ENCODE measurements around the gene KCNH2. TPM values are rescaled to one million over a fixed set of nuclear protein-coding genes. Genes with fewer than 3 reads are reported as not detected.

KCNH2 gene
- total RNA-seq, 4 donors from 2014 or later, result 0.19 to 2.5 (median 0.72) TPM

- intact Hi-C loops (cut with DNase I), result no loop called here
- H3K9me3 ChIP-seq, result no peaks in the 10 kb centered on the region
- H3K4me3 ChIP-seq, result peak overlapping the region in 3 of 4 donors; percentile 16 to 60 (median 38)
- H3K36me3 ChIP-seq, result no peaks in the 10 kb centered on the region
- 0 to 4% methylated on average over 17 to 22 of the region's 82 CpGs for WGBS, 2 donors
- DNase-seq, result no peak
- peak overlapping the region in 1 of 4 donors; percentile 6 for H3K27ac ChIP-seq
- peaks cover 0 to 78% (median 4%) of the 10 kb centered on the region in 4 donors for H3K27me3 ChIP-seq
- TF ChIP-seq, protein P1, sequence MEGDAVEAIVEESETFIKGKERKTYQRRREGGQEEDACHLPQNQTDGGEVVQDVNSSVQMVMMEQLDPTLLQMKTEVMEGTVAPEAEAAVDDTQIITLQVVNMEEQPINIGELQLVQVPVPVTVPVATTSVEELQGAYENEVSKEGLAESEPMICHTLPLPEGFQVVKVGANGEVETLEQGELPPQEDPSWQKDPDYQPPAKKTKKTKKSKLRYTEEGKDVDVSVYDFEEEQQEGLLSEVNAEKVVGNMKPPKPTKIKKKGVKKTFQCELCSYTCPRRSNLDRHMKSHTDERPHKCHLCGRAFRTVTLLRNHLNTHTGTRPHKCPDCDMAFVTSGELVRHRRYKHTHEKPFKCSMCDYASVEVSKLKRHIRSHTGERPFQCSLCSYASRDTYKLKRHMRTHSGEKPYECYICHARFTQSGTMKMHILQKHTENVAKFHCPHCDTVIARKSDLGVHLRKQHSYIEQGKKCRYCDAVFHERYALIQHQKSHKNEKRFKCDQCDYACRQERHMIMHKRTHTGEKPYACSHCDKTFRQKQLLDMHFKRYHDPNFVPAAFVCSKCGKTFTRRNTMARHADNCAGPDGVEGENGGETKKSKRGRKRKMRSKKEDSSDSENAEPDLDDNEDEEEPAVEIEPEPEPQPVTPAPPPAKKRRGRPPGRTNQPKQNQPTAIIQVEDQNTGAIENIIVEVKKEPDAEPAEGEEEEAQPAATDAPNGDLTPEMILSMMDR (IDR thresholded peaks at IDR 0.05), result peak in 2 of 6 experiments; percentile 3 to 6
- no peak for TF ChIP-seq POLR2A (IDR thresholded peaks at IDR 0.05)
- peaks cover 15 to 46% (median 22%) of the 10 kb centered on the region in 3 donors for H3K4me1 ChIP-seq
These were observed 40.5 kb upstream of the KCNH2 start for GRCh38 chr7:151018421-151019129.

DNA sequence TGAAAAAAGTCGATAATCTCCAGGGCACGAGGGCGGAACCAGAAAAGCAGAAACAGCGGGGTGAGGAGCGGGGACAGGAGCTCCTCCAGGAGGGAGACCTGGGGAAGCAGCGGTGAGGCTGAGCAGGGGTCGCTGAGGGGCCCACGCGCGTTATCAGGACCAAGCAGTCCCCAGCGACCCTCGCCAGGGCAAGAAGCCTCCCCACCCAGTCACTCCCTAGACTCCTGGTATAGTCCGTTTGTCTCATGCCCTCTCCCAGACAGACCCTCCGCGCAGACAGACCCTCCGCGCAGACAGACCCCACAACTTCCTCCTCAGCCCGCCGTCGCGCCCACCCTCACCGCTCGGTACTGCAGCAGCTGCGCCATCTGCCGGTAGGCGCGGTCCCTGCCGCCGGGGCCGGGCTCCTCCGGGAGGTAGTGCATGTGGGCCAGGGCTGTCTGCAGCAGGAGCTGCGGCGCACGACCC, 39.9 kb upstream of the KCNH2 start:
- peaks cover 21 to 52% (median 28%) of the 10 kb centered on the region in 3 donors for H3K4me1 ChIP-seq
- WGBS, 2 donors, result 5 to 9% methylated on average over 22 to 24 of the region's 34 CpGs
- no peak overlapping the region for H3K27ac ChIP-seq
- DNase-seq, result no peak
- peak overlapping the region in 3 of 4 donors; percentile 16 to 60 (median 38) for H3K4me3 ChIP-seq
- intact Hi-C loops (cut with DNase I), result no loop called here
- no peaks in the 10 kb centered on the region for H3K9me3 ChIP-seq
- no peaks in the 10 kb centered on the region for H3K36me3 ChIP-seq
- TF ChIP-seq, protein P1 (IDR thresholded peaks at IDR 0.05), result peak; percentile 78 to 92 (median 86)
- no peak for TF ChIP-seq POLR2A (IDR thresholded peaks at IDR 0.05)
- peaks cover 0 to 84% (median 7%) of the 10 kb centered on the region in 4 donors for H3K27me3 ChIP-seq

DNA sequence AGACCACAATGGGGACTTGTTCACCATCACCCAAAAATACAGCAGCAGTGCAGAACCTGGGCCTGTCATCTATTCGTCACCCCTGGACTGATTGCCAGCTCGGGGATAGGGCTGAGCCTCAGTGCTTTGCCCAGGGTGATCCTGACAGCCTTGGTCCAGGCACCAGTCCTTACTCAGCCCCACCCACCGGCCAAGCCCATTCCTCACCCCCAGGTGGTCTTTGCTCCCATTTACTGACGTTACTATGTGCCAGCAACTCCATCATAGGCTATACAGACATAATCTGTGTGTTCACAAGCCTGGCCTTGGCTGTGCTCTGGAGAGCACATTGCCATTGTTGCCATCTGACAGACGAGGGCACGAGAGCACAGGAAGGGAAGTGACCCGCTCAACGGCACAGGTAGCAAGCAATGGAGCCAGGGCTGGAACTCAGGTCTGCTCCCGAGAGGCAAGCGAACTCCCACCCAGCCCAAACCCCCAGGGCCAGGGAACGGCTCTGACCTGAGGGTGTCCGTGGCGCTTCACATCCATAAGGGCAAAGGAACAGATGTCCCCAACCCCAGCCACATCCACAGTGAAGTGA, 39.3 kb upstream of the KCNH2 start:
- Histone ChIP-seq H3K4me1 (peaks cover 23 to 58% (median 29%) of the 10 kb centered on the region in 3 donors), H3K4me3 (peak overlapping the region in 2 of 4 donors; percentile 38 to 60), H3K27ac (no peak overlapping the region), H3K36me3 (no peaks in the 10 kb centered on the region), H3K27me3 (peaks cover 0 to 89% (median 7%) of the 10 kb centered on the region in 4 donors), H3K9me3 (no peaks in the 10 kb centered on the region)
- TF ChIP-seq POLR2A (IDR thresholded peaks at IDR 0.05), result no peak
- TF ChIP-seq, protein P1 (IDR thresholded peaks at IDR 0.05), result no peak
- intact Hi-C loops (cut with DNase I), result no loop called here
- no peak for DNase-seq
- WGBS, 2 donors, result 65 to 71% methylated on average over 4 of the region's 13 CpGs

DNA sequence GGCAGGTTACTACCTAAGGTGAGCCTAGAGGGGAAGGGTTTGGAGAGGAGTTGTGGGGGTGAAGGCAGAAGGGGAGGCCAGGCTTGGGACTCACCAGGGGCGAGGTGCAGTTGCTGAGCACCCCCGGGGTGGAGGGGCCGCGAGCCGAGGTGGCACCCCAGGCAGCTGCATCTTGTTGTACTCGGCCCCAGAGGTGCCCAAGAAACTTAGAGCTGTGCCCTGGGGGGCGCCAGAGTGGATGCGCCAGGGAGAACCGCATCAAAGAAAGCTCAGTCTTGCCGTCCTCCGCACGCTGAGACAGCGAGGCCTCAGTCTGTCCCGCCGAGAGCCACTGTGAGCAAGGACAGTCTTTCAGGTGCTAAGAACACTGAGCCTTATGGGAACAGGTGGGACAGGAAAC, 38.8 kb upstream of the KCNH2 start:
- Histone ChIP-seq H3K4me3 (no peak overlapping the region), H3K27me3 (peaks cover 0 to 94% (median 7%) of the 10 kb centered on the region in 4 donors), H3K4me1 (peaks cover 23 to 63% (median 29%) of the 10 kb centered on the region in 3 donors), H3K27ac (no peak overlapping the region), H3K9me3 (no peaks in the 10 kb centered on the region), H3K36me3 (no peaks in the 10 kb centered on the region)
- TF ChIP-seq, protein P1 (IDR thresholded peaks at IDR 0.05), result no peak
- no peak for TF ChIP-seq POLR2A (IDR thresholded peaks at IDR 0.05)
- no peak for DNase-seq
- intact Hi-C loops (cut with DNase I), result no loop called here
- 91% methylated on average over 10 to 12 of the region's 15 CpGs for WGBS, 2 donors

GRCh38 chr7:151016505-151016904, 38.4 kb upstream of the KCNH2 start:
- no peak for TF ChIP-seq POLR2A (IDR thresholded peaks at IDR 0.05)
- TF ChIP-seq, protein P1 (IDR thresholded peaks at IDR 0.05), result no peak
- 83 to 87% methylated on average over 6 to 7 of the region's 8 CpGs for WGBS, 2 donors
- DNase-seq, result no peak
- intact Hi-C loops (cut with DNase I), result no loop called here
- H3K9me3 ChIP-seq, result no peaks in the 10 kb centered on the region
- H3K4me3 ChIP-seq, result no peak overlapping the region
- H3K4me1 ChIP-seq, result peaks cover 23 to 65% (median 29%) of the 10 kb centered on the region in 3 donors
- H3K27ac ChIP-seq, result no peak overlapping the region
- peaks cover 0 to 96% (median 7%) of the 10 kb centered on the region in 4 donors for H3K27me3 ChIP-seq
- H3K36me3 ChIP-seq, result no peaks in the 10 kb centered on the region
